LNCAP (cell line): Measurements from ENCODE around the gene C19orf85.

Source experiments
- TF ChIP-seq, protein P1 (sequence below): fragments of 450-650 bp; IDR thresholded peaks from 2 replicates; pipeline ENCODE4 v1.5.1; 2017; ENCODE audit warnings: mild to moderate bottlenecking

The C19orf85 gene

DNA sequence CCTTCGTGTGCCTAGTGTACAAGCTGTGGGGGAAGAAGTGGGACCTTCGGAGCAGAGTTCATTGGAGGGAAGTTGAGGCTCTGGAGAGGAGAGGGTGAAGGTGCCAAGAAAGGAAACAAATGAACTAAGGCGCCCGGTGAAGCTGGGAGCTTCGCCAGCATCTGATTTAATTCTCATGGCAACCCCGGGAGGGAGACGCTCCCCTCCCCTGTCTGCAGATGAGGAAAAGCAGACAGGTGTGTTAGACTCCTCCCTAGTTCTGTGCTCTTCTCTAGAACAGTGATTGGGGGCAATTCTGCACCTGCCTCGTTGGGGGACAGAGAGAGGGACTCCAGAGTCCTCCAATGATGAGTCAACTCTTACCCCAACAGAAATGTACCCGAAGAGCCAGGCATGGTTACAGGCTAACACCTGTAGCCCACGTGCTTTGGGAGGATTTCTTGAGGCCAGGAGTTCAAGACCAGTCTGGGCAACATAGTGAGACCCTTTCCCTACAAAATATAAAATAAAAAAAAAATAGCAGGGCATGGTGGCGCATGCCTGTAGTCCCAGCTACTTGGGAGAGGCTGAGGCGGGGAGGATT is 27.9 kb upstream of the C19orf85 start:
- TF ChIP-seq, protein P1, sequence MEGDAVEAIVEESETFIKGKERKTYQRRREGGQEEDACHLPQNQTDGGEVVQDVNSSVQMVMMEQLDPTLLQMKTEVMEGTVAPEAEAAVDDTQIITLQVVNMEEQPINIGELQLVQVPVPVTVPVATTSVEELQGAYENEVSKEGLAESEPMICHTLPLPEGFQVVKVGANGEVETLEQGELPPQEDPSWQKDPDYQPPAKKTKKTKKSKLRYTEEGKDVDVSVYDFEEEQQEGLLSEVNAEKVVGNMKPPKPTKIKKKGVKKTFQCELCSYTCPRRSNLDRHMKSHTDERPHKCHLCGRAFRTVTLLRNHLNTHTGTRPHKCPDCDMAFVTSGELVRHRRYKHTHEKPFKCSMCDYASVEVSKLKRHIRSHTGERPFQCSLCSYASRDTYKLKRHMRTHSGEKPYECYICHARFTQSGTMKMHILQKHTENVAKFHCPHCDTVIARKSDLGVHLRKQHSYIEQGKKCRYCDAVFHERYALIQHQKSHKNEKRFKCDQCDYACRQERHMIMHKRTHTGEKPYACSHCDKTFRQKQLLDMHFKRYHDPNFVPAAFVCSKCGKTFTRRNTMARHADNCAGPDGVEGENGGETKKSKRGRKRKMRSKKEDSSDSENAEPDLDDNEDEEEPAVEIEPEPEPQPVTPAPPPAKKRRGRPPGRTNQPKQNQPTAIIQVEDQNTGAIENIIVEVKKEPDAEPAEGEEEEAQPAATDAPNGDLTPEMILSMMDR, result no peak

DNA sequence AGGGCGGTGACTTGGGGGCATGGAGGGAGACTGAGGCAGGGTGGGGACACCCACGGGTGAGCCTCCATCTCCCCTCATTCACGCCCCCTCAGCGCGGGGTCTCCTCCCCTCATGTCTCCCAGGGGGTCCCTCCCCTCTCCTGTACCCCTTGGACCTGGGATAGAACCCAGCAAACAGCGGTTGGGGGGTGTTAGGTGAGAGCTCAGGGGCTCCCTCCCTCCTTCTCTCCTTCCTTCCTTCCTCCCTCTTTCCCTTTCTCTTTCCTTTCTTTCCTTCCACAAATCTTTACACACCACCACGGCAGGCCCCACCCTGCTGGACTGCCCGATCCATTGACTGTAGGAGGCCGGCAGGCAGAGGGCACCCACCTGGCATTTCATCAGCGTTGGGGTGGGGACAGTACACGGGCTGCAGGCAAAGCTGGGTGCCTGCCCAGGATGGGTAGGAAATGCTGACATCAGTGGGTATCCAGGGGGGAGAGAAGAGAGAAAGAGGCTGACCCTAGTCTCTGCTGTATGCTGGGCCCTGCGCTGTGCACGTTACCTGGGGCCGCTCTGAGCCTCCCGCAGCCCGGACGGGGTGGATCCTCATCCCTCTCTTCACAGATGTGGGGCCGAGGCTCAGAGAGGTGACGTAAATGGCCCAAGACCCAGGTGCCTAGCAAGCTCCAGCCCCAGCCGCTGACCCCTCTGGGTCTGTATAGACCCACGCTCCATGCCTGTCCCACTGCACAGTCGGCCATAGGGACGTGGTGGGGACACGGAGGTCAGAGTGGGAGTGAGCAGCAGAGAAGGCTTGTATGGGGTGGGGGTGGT is 27.2 kb upstream of the C19orf85 start:
- TF ChIP-seq, protein P1, result no peak

DNA sequence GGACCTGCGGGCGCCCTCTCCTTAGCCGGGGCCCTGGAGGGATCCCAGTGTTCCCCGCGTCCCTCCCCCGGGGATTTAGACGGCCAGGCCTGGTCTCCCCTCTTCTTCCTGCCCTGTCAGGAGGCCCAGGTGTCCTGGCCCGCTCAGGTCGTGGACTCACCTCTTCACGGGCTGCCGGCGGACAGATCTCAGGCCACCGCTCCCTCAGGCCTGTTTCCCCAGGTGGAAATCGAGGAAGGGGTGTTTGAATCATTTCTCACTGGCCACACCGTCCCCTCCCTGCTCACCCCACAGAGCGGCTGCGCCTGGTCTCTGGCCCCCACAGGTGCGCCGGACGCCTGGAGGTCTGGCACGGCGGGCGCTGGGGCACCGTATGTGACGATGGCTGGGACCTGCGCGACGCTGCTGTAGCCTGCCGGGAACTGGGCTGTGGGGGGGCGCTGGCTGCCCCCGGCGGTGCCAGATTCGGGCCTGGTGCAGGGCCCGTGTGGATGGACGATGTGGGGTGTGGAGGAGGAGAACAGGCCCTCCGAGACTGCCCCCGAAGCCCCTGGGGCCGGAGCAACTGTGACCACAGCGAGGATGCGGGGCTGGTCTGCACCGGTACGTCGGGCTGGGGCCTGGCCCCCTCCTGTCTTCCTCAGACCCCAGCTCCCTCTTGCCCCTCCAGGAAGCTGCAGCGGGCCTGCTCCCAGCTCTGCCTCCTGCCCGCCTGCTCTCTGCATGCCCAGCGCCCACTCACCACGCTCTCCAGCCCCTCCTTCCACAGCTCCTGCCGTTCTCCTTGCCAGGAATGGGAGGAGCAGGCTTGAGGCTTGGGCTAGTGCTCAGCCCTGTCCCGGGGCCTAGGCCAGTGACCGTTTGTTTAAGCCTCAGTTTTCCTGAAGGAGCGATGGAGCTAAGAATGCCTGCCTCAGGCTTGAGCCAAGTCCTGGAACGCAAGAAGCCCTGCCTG is 26.2 kb upstream of the C19orf85 start:
- TF ChIP-seq, protein P1, result no peak

DNA sequence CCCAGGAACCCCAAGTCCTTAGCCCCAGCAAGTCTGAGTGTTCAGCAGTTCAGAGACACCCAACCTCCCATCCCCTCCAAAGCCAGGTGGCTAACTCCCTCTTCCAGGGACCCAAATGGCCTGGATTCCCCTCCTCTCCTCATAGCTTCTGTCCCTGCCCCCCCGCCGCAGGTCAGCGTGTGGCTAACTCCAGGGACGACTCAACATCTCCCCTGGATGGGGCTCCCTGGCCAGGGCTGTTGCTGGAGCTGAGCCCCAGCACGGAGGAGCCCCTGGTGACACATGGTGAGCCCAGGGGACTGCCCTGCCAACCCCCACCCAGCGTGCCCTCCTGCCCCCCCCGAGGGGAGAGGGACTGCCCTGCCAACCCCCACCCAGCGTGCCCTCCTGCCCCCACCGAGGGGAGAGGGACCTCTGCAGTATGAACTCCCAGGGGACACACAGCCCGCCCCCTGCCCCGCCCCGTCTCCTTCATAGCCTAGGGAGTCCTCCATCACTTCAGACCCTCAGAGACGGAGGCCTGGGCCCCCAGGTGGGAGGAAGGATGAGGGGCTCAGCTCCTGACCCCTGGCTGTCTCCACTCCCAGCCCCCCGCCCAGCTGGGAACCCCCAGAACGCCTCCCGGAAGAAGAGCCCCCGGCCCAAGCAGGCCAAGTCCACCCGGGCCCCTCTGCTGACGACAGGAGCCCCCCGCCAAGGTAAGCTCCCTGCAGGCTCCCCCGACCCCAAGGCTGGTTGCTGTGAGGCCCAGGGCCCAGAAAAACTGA is 25.3 kb upstream of the C19orf85 start:
- TF ChIP-seq, protein P1, result no peak

DNA sequence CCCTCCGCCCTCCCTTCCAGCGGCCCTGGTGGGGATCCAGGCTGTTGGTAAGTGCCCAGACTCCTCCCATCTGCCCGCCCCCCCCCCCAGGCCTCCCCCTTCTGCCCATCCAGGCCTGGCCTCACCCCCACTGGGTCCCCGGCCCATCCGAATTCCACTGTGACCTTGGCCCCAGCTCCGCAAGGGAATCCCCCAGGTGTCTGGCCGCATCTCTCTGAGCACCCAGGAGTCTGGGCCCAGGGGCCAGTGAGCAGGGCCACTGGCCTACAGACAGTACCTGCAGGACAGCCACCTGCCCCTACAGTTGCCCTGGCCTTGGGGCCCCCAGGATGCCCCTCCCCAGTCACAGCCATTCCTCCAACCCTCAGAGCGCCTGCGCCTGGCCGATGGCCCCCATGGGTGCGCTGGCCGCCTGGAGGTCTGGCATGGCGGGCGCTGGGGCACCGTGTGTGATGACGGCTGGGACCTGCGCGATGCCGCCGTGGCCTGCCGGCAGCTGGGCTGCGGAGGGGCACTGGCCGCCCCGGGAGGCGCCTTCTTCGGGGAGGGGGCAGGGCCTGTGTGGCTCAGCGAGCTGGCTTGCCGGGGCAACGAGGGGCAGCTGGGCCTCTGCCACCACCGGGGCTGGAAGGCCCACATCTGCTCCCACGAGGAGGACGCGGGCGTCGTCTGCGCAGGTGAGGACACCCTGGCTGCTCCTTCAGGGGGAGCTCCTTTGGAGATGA is 24.6 kb upstream of the C19orf85 start:
- TF ChIP-seq, protein P1, result no peak

DNA sequence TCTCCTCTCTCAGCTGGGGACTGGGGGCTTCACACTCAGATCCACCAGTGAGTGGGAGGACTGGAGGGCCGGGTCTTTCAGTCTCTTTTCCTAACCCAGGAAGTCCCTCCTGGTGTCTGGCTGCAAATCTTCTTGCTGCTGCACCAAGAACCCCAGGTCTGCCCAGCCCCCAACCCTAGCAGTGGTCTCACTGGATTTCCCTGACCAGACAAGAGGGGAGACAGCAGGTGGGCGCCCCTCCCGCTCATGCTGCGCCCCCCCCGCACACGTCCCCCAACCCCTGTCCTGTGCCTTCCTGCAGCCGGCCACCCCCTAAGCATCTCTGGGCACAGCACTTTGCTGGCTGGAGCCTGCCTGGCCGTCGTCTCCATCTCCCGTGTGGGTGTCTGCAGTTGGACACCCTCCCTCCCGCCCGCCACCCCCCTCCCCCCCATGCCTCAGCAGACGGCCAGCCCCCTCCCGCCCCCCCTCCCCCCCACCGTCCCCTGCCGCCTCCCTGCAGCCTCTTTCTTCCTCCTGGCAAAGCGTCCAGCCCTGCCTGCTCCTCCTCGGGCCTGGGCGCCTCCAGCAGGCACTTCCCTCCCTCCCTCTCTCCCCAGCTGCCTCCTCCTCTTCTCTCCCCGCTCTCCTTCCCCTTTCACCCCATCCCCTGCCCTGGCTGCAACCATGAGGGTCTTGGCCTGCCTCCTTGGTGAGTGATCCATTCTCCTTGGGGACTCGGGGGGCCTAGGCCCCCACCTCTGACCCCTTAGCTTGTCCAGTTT is 23.6 kb upstream of the C19orf85 start, which contains the start of gene SSC5D:
TSS of gene SSC5D (plus strand) at position 513 of the 764 bp plus-strand sequence. CDS start at position 667, 154 bp downstream.
- TF ChIP-seq, protein P1, result no peak
